ENCODE results near the gene NFE2L1. TPM values are rescaled to one million over a fixed set of nuclear protein-coding genes. Genes with fewer than 3 reads are reported as not detected.
A peak's percentile ranks its signal among the peaks of the same experiment; 100 is the strongest.
"Not testable (repeated sequence)": the region's sequence is repeated elsewhere in the genome, so short reads cannot be mapped to it uniquely, and the experiment has no call there.

Gene NFE2L1
- total RNA-seq, 2 donors from 2014 or later = 527 to 675 TPM

- DNase-seq = no peak
- intact Hi-C loops (cut with DNase I) = no loop called here
- ATAC-seq = no peak
These were observed 10.4 kb downstream of the NFE2L1 start for GRCh38 chr17:48058393-48059124.

GRCh38 chr17:48059125-48059668 lies 11.0 kb downstream of the NFE2L1 start:
- intact Hi-C loops (cut with DNase I) = no loop called here
- DNase-seq (no peak), ATAC-seq (no peak)

GRCh38 chr17:48060249-48060648 lies 12.1 kb downstream of the NFE2L1 start:
- DNase-seq = no peak
- intact Hi-C loops (cut with DNase I) = no loop called here
- ATAC-seq = peak in 1 of 2 donors; percentile 21

GRCh38 chr17:48062273-48062672 lies 14.1 kb downstream of the NFE2L1 start:
- intact Hi-C loops (cut with DNase I) = no loop called here
- no peak for ATAC-seq
- DNase-seq = no peak

DNA sequence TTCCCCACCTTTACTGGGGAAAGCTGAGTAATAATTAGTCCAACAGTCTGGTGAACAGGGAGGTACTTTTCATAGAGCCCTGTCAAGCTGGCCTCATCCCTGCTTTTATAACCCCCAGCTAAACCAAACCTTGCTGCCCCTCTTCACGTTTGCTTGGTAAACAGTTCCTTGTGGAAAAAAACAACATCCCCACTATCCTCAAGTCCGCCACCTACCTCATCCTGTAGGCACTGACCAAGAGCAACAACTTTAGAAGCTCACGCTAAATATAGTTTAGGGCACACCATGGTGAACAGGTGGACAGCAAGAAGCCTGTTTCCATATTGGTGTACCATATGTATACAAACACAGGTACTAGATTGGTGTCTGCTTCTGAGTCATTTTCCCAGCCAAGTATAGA lies 16.5 kb downstream of the NFE2L1 start:
- DNase-seq (no peak), ATAC-seq (no peak)
- intact Hi-C loops (cut with DNase I) = no loop called here

GRCh38 chr17:48066192-48066591 lies 18.0 kb downstream of the NFE2L1 start:
- intact Hi-C loops (cut with DNase I) = no loop called here
- DNase-seq (no peak), ATAC-seq (no peak)

GRCh38 chr17:48066656-48067055 lies 18.5 kb downstream of the NFE2L1 start:
- DNase-seq = no peak
- no peak for ATAC-seq
- intact Hi-C loops (cut with DNase I) = no loop called here

DNA sequence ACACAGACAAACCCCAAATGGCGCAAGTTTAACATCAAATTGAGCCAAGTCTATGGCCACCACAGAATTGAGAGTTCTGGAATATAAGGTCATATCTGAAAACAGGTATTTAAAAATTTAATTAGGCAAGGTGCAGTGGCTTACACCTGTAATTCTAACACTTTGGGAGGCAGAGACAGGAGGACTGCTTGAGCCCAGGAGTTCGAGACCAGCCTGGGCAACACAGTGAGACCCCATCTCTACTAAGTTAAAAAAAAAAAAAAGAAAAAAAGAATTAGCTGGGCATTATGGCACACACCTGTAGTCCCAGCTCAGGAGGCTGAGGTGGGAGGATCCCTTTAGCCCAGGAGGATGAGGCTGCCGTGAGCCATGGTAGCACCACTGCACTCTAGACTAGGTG lies 19.1 kb downstream of the NFE2L1 start:
- intact Hi-C loops (cut with DNase I) = no loop called here
- no peak for ATAC-seq
- DNase-seq = no peak

DNA sequence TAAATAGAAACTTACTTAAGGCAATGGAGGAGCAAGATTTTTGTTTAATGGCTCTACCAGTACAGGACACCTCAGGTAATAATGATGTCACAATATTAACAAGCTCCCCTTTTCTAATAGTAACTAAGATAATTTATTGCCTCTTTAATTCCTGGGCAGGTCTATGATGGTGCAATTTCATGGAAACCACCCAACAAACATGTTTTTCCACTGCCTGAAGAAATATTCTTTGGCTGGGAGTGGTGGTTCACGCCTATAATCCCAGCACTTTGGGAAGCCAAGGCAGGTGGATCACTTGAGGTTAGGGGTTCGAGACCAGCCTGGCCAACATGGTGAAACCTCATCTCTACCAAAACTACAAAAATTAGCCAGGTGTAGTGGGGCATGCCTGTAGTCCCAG lies 19.6 kb downstream of the NFE2L1 start:
- DNase-seq; intact Hi-C loops (cut with DNase I); ATAC-seq: not testable (repeated sequence)

DNA sequence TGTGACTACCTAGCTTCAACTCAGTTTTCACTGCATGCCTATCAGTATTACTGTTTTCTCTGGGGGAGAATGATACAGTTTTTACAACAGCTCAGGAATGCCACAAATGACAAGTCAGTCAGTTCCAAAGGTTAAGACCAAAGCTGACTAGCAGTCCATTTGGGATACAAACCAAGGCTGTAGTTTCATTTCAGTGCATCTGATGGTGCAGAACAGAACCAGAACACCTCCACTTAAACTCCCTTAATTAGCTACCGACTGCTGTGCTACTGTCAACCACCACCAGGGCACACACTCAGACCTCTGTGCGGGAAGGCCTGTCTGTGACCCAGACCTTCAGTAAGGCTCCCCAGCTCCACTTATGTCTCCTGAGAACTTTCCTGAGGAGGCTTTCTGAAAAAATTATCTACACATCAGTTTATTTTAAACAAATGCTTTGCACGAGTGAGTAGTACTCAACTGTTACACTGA lies 20.4 kb downstream of the NFE2L1 start:
- DNase-seq = no peak
- intact Hi-C loops (cut with DNase I) = no loop called here
- ATAC-seq = peak in 1 of 2 donors; percentile 14

DNA sequence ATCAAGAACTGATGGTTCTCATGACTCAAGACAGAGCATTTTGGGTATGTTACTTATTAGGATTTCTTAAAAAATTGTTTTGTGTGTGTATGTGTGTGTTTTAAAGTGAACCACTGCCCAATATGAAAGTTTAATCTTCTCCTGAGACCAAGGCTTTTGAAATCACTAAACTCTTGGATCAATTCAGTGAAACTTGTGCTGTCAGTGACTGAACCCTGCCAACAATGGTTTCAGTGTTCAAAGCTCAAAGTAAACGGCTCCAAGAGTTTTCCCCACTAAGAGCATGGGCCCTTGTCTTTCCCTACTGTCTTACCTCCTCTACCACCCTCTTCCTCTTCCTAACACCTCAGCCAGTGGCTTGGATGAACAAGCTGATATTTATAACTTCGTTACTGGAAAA lies 22.0 kb downstream of the NFE2L1 start:
- no peak for ATAC-seq
- DNase-seq = no peak
- intact Hi-C loops (cut with DNase I) = no loop called here

GRCh38 chr17:48071654-48072053 lies 23.5 kb downstream of the NFE2L1 start:
- intact Hi-C loops (cut with DNase I) = no loop called here
- no peak for ATAC-seq
- no peak for DNase-seq

DNA sequence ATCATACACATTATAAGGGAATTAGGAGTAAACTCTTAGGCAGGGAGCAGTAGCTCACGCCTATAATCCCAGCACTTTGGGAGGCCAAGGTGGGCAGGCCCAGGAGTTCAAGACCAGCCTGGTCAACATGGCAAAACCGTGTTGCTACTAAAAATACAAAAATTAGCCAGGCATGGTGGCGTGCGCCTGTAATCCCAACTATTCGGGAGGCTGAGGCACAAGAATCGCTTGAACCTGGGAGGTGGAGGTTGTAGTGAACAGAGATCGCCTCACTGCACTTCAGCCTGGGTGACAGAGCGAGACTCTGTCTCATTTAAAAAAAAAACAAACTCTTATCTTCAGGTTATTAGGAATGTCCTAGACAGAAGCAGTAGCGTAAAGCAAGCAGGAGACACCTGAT lies 24.7 kb downstream of the NFE2L1 start:
- intact Hi-C loops (cut with DNase I); DNase-seq; ATAC-seq: not testable (repeated sequence)

GRCh38 chr17:48073566-48074094 lies 25.5 kb downstream of the NFE2L1 start:
- peak in 1 of 2 donors; percentile 51 for ATAC-seq
- DNase-seq = not testable (repeated sequence)
- intact Hi-C loops (cut with DNase I) = loop anchor here (1.0 to 2.0 kb wide), 2 partner anchors 47 kb away; no protein-coding TSS in a partner anchor

DNA sequence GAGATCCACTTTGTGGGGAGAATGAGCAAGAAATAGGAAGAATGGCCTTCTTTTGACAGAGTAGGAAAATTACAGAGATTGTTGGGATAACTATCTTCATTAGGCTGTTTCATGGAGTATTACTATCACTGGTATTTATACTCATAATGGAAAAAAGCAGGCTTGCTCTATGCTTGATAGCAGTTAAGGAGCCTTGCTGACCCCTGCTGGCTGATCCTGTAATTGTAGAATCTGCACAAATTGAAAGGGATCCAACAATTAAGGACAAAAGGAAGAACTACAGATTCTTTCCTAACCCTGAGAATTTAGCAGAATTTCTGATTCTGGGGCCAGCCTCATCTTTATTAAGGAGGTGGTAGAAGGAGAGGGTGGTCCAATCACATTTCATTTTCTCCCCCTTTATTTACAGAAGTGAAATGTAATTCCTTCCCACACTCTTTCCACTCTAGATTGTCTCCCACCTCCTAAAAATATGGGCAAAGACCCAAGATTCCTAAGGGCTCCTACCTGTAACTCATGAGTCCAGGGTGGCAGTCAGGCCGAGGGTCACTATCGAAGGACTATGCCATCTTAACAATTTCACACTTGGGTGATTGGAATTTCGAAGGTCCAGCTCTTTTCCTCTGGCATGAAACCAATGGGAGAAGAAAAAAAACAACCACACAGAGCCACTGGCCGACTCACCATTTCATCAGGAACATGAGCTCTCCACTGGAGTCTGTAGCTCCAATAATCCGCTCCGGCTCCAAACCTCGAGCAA lies 26.3 kb downstream of the NFE2L1 start:
- DNase-seq (peak; percentile 79), ATAC-seq (peak; percentile 85 to 90)
- intact Hi-C loops (cut with DNase I) = loop anchor here (1.0 to 5.0 kb wide), 3 partner anchors 48 to 58 kb away; no protein-coding TSS in a partner anchor

DNA sequence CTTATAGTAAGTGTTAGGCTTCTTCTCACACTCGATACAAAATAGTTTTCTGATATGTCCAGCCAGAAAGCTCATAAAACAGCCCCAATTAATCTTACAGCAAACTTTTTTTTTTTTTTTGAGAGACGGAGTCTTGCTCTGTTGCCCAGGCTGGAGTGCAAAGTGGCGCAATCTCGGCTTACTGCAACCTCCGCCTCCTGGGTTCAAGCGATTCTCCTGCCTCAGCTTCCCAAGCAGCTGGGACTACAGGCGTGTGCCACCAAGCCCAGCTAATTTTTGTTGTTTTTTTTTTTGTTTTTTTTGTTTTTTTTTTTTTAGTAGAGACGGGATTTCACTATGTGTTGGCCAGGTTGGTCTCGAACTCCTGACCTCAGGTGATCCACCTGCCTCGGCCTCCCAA lies 29.0 kb downstream of the NFE2L1 start:
- DNase-seq, ATAC-seq: not testable (repeated sequence)
- intact Hi-C loops (cut with DNase I) = loop anchor here in 1 of 2 donors (5.0 kb wide), 1 partner anchor 55 kb away; no protein-coding TSS in a partner anchor

DNA sequence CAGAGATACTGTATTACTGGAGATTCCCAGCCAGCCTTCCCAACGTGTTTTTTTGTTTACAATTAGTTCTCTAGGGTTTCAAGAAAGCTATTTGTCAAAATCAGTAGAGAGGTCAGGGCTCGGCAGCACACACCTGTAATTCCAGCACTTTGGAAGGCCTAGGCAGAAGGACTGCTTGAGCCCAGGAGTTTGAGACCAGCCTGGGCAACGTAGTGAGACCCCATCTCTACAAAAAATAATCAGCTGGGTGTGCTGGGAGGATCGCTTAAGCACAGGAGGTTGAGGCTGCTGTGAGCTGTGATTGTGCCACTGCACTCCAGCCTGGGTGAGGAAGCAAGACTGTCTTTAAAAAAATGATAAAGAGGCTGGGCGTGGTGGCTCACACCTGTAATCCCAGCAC lies 33.7 kb downstream of the NFE2L1 start:
- ATAC-seq (no peak), DNase-seq (no peak)
- intact Hi-C loops (cut with DNase I) = no loop called here

- DNase-seq (no peak), ATAC-seq (no peak)
- intact Hi-C loops (cut with DNase I) = no loop called here
These were observed 36.8 kb downstream of the NFE2L1 start for GRCh38 chr17:48084932-48085331.

- intact Hi-C loops (cut with DNase I) = no loop called here
- no peak for ATAC-seq
- no peak for DNase-seq
These were observed 45.3 kb downstream of the NFE2L1 start for GRCh38 chr17:48093341-48094045.

Data from left cardiac atrium (tissue), 4 donors.